ENCODE measurements around the gene SCN4B. TPM values are rescaled to one million over a fixed set of nuclear protein-coding genes. Genes with fewer than 3 reads are reported as not detected.

SCN4B gene
- total and polyA plus RNA-seq, 2 of the 8 experiments (the other 6 are each of a cell fraction or from before 2014, with no cell fraction given): 2.8 to 4.9 TPM

- Histone ChIP-seq H3K9me3 (ENCODE audit: insufficient read depth in 2 of 2, low read depth in 1 of 2, low read length in 1 of 2) (no peaks in the 10 kb centered on the region), H2BK20ac (ENCODE audit: low read length) (no peak overlapping the region), H3K36me3 (ENCODE audit: control insufficient read depth in 2 of 4, insufficient read depth in 4 of 4, low read length in 3 of 4) (no peaks in the 10 kb centered on the region), H3K18ac (ENCODE audit: extremely low read depth, low read length) (no peak overlapping the region), H3K4me2 (ENCODE audit: insufficient read depth in 1 of 2, low read depth in 2 of 2, low read length in 2 of 2) (no peak overlapping the region), H2BK12ac (ENCODE audit: low read depth, low read length) (no peak overlapping the region), H4K20me1 (replicated peaks in 1 of 2; ENCODE audit: control insufficient read depth in 1 of 2, insufficient read depth in 2 of 2, low read length in 2 of 2) (no peaks in the 10 kb centered on the region), H2BK120ac (replicated peaks; ENCODE audit: low read depth, low read length) (no peak overlapping the region), H3K79me1 (ENCODE audit: low read depth, low read length) (no peaks in the 10 kb centered on the region), H4K91ac (replicated peaks; ENCODE audit: insufficient read length, low read length) (no peak overlapping the region), H3K23me2 (ENCODE audit: low read depth, low read length) (no peaks in the 10 kb centered on the region; the same call in 1 of the 2 replicates), H3K4ac (replicated peaks; ENCODE audit: insufficient read length, low read depth, low read length) (no peak overlapping the region), H3K23ac (ENCODE audit: insufficient read length) (no peak overlapping the region), H4K5ac (ENCODE audit: insufficient read length, low read depth, low read length) (no peak overlapping the region), H2AK5ac (ENCODE audit: low read depth, low read length) (no peak overlapping the region), H3K79me2 (ENCODE audit: control insufficient read depth in 1 of 2, insufficient read depth in 2 of 2, low read length in 2 of 2) (no peaks in the 10 kb centered on the region), H2BK5ac (ENCODE audit: low read depth, low read length) (peak overlapping the region; percentile 35; the same call in 1 of the 2 replicates), H3K4me1 (replicated peaks in 1 of 4; ENCODE audit: control insufficient read depth in 3 of 4, insufficient read depth in 4 of 4, low read length in 3 of 4) (peaks cover 0 to 2% (median 0%) of the 10 kb centered on the region in 4 experiments; a peak in 1 of 7 replicates), H3K14ac (ENCODE audit: insufficient read length) (no peak overlapping the region), H3K27ac (ENCODE audit: low read depth, low read length) (no peak overlapping the region), H3K27me3 (replicated peaks in 1 of 4; ENCODE audit: control insufficient read depth in 3 of 4, extremely low read depth in 1 of 4, insufficient read depth in 3 of 4, low read length in 3 of 4) (no peaks in the 10 kb centered on the region), H3K56ac (replicated peaks; ENCODE audit: insufficient read length, low read depth, low read length) (no peak overlapping the region), H3K9ac (replicated peaks in 1 of 4; ENCODE audit: extremely low read depth in 1 of 4, low read depth in 3 of 4, low read length in 3 of 4) (no peak overlapping the region), H4K8ac (ENCODE audit: extremely low read depth, insufficient read depth, low read length) (no peak overlapping the region), H2AFZ (ENCODE audit: low read length) (peak overlapping the region; percentile 78), H3K4me3 (ENCODE audit: extremely low read depth in 1 of 4, insufficient read depth in 2 of 4, low read depth in 3 of 4, low read length in 4 of 4) (no peak overlapping the region), H2BK15ac (ENCODE audit: low read length) (no peak overlapping the region)
- ChIA-PET POLR2A (ENCODE audit: partially characterized antibody) (interaction anchor here (0.7 to 1.2 kb wide), 5 partner anchors 10 to 280 kb away, joined by 3 to 5 read pairs (median 3); no protein-coding TSS in a partner anchor), CTCF (ENCODE audit: partially characterized antibody) (interaction anchor here (1.2 to 1.8 kb wide), 5 partner anchors 8 to 1230 kb away, joined by 3 to 7 read pairs (median 5); no protein-coding TSS in a partner anchor)
- no peak for DNase-seq (ENCODE audit: low read depth in 1 of 2, low spot score in 2 of 2)
- FAIRE-seq: no peak
- peak; percentile 77 for TF ChIP-seq TBP (IDR thresholded peaks at IDR 0.05; ENCODE audit: low read depth, low read length)
- no peak for TF ChIP-seq CHD1 (IDR thresholded peaks at IDR 0.05; ENCODE audit: low read depth, low read length)
- TF ChIP-seq POLR2AphosphoS5 (IDR thresholded peaks at IDR 0.05; ENCODE audit: low read depth, low read length): peak; percentile 47
- TF ChIP-seq POLR2A (IDR thresholded peaks at IDR 0.05; ENCODE audit: control extremely low read depth in 1 of 2, low read depth in 2 of 2, low read length in 2 of 2): peak in 1 of 2 experiments; percentile 72; a peak in 1 of 3 replicates
- no peak for TF ChIP-seq TAF1 (IDR thresholded peaks at IDR 0.05; ENCODE audit: low read depth, low read length)
- peak; percentile 97 for TF ChIP-seq TAF7 (optimal IDR thresholded peaks at IDR 0.05; ENCODE audit: borderline replicate concordance, low read depth, low read length)
- no peak for TF ChIP-seq KDM1A (IDR thresholded peaks at IDR 0.05; ENCODE audit: borderline replicate concordance, low read length)
- 86% methylated on average over 7 of the region's 7 CpGs; no CpG with 5 or more reads in 1 of the 2 experiments for WGBS, 2 experiments (ENCODE audit: extremely low coverage in 1 of 2, insufficient coverage in 1 of 2, insufficient read length in 1 of 2, insufficient replicate concordance in 2 of 2, low coverage in 1 of 2, low lambda C conversion rate in 2 of 2, missing lambda C conversion rate in 1 of 2)
Measured at GRCh38 chr11:118126082-118126838, 26.4 kb downstream of the SCN4B start.

All from H1 (cell line).